DMS53 (cell line): ENCODE measurements around the gene COG1.

Source experiments
- DNase-seq: peaks from one replicate; lab custom pipeline; 2025; lab: John Stamatoyannopoulos, UW

Gene COG1

DNA sequence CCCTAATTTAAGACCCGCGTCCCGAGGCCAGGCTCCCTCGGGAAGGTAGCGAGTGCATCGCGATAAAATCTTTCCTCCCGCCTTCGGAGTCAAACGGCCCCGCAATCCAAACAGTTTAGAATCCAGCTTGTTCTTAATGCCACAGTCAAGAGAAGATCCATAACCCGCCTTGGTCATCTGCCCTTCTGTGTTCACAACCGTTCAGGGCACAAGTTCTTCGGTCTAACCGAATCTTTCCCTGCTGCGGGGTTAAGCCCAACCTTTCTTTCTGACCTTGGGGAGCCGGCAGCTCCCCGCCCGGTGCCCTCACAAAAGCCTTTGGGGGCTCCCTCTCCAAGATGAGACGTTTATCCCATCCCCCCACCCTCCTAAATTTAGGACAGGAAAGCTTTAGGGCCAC lies 38.5 kb downstream of the COG1 start:
- DNase-seq: peak; percentile 54

DNA sequence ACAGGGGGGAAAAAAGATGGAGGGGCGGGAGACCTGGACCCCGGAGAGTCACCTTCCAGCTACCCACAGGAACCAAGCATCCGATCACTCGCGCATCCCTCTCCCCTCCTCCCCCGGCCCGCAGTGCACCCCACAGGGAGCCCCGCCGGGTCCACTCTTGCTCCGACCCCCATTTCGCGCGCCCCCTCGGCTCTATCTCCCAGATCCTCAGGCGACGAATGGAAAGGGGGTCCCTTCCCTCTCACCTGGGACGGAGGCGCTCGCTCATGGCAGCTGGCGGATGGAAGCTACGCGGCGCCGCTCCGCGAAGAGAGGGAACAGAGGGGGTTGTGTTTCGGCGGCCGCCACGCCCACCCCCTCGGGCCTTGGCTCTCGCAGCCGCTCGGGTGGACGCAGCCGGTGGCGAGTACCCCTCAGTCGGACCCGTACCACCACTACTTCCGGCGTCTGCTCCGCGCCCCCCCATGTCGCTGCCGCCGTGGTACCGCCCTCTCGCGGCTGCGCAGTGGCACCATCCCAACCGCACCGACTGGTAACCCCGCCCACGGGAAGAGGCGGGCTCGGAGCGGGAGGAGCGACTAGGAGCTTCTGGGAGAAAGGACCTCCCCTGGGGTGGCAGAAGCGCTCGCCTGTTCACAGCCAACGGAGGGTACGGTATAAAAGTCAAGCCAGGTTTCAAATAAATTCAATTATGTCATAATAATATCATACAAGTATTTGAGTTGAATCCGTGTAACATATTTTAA lies 39.2 kb downstream of the COG1 start:
- DNase-seq: peak; percentile 97

DNA sequence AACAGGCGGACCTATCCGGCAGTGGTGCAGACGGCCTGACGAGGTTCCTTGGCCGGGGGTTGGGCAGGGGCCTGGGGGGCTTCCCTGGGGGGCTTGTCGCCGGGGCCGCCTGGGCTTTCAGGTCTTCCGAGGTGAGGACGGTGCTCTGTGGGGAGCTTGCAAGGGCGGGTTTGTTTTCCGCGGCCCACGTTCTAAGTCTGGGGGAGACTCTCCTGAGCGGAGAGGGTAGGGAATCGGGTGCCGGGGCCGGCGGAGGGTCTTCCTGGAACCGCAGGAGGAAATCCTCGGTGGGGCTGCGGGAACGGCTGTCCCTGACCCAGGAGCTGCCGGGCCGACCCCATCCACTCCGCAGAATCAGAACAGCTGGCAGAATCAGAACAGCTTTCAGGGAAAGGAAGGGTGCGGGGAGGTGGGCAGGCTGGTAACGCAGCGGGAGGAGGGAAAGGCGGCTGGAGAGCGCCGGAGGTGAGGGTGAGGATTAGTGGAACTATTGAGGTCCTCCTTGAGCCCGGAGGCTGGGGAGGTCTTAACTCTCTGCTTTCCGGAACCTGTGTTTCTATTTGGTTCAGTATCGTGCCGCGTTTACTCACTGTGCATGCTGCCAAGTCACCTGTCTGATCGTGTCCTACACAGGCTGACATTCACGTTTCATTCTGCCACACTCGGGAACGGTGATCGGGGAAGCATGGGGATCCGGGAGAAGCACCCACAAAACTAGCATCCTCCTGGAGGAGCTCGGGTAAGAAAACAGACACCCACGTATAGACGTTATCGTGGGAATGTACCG lies 39.9 kb downstream of the COG1 start:
- DNase-seq: peak; percentile 73

DNA sequence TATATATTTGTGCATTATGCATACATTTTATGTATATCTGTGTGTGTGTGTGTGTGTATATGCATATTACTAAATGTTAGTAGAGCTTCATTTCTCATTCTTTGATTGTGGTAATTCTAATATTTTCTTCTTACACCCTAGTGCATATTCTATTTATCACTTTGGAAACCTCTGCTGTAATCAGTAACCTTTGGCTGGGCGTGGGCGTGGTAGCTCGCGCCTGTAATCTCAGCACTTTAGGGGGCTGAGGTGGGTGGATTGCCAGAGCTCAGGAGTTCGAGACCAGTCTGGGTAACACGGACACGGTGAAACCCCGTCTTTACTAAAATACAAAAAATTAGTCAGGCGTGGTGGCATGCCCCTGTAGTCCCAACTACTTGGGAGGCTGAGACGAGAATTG lies 41.9 kb downstream of the COG1 start:
- DNase-seq: no peak

DNA sequence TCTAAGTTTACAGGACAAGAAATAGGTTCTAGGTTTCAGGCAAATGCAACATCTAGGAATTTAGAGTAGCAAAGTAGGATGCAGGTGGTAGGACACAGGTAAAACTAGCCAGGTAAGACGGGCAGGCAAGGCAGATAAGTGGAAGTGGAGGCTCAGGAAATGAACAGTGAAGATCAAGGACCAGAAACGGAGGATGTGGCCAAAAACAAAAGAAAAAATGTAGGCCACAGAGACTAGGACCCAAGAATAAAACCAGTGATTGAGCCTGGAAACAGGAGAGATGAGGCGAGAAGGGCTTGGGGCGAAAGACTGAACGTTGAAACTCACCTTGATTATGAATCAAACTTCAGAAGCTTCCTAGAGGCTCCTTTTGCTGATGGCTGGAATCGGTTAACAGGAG lies 44.9 kb downstream of the COG1 start:
- DNase-seq: no peak

DNA sequence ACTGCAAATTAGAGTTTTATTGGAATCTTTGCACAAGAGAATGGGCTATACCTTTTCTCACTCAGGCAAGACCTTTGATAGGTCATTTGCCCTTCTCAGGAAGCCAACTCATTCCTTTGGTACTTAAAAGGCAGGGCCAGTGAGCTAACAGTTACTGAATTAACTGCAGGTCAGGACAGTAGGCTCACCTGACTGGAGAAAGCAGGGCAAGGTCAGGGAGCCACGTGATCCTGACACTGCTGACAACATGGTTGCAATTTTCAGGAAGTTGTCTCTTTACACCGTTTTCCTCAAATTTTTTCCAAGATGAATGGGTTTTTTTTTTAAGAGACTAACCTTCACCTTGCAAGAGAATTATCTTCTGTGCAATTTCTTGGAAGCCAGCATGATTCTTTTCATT lies 47.7 kb downstream of the COG1 start:
- no peak for DNase-seq

DNA sequence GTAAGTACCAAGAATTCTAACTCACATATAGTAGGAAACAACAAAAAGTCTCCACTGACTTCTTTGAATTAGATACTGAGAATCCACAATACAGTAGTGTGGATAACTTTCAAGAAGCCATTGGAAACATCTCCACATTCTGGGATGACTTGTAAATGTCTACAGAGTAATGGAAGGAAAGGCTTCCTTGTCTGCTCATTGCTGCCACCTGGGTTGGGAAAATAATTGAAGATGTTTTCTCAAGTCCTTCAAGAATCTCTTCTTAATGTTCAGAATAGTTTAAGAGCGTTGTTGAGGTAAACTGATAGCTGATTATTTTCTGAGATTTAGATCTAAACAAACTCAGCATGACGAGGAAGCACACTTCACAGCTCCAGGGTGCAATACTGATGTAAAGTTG lies 54.9 kb downstream of the COG1 start:
- no peak for DNase-seq

DNA sequence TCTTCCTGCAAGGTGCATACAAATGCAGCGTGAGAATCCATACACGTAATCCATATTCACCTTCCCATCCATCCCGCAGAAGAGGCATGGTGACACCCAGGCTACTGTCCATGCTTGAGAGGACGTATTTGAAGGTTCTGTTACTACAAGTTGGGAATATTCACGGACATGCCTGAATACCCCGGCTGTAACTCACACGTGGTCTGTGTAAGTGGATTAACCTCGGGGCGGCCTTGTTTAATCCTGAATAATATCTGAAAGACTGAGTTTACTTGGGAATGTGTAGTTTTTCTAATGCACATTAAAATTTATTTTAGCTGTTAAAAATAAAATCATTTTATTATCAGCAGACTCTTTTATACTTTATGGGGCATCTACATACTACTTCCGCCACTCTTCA lies 55.7 kb downstream of the COG1 start:
- no peak for DNase-seq

DNA sequence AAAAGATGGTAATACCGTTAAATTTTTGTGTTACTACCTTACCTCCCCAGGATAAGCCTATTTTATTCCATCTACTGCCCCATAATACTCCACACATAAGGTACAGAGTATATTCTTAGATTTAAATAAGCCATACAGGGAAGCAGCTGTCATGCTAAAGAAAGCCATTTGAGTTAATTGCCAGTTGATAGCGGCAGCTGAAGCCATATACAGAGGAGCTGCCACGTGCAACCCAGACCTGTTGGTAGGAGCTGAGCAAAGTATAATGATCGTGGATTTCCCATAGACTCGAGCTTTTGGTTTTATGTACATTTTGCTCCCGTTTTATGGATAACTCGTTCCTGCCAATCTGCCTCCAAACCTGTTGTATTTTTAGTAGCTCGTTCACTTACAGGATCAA lies 56.8 kb downstream of the COG1 start:
- no peak for DNase-seq

DNA sequence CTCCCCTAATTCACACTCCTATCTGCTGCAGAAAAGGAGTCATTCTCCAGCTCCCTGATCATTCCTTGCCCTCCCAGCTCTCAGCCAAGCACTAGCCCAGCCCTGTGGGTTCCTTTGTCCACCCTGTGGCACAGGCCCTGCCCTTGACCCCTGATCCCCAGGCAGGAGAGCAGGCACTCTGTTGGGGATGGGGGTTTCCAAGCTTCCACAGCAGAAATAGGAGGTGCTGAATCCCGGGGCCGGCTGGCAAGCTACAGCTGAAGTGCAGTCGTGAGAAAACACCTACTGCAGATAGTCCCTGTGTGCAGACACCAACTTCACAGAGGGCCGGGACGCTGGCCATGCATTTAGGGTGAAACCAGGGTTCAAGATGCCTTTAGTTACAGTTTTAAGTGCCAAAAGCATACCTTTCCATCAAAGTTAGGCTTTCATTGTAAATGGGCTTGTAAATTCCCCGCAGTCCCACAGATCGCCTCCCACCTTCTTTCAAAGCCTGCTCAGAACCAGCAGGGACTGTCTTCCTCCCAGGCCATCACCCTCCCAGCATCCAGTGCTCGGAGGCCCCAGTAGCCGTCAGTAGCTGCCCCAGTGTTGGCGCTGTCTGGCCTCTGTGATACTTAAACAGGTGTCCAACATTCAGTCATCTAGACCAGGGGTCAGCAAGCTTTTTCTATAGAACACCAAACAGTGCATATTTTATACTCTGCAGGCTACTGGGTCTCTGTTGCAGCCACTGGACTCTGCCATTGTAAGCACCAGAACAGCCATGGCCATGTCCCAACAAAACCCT lies 58.2 kb downstream of the COG1 start:
- no peak for DNase-seq

DNA sequence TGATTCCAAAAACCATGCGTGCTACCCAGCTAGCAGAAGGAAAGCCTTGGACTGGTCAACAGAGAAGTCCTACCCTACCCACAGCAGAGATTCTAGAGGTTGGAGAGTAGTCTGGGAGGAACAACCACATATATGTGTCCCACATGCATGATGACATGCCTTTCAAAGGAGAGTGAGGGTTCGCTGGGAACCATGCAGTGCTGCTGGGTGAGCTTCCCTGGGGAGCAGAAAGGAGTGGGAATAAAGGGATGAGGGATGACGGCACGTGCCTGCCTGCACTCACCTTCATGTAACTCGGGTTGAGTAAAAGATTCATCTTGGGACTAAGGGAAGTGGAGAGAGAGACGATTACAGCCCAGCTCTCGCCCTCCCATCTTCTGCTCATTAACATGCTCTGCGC lies 59.0 kb downstream of the COG1 start:
- no peak for DNase-seq

DNA sequence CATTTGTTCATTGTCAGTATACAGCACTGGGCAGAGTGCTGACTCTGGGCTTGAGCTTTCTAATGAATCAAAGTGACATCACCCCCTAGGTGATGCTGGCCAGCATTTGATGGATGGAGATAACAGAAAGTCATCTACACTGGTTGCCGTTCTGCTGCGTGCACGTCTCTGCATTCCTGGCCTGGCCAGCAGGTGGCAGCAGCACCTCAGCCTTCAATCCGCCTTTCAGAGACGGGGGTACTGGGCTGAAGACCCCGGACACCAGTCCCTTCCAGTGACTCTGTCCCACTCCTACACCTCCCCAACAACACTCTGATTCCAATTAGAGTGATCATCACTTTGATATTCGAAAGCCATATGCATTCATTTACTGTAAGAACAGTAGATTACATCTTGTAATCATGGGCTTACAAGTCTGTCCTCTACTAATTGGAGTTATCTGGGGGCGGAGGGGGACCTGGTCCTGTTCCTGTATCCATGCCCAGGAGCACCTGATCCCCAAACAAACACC lies 62.9 kb downstream of the COG1 start:
- peak; percentile 82 for DNase-seq

DNA sequence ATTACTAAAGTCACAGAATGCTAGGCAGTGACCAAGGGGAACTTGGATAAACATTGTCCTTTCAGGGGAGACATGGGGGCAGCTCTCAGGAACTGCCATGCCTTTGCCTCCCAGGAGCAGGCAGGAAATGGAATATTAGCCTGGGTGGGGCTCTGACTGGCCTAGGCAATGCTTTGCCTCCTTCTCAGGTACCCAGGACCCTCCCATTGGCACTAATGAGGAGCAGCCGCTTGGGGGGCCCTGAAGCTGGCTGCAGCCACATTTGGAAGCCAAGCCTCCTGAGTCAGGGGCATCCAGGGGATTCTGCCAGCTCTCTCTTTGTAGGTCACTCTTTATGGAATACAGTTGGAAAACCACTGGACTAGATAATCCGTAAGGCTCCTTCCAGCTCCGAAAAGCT lies 63.4 kb downstream of the COG1 start:
- no peak for DNase-seq

DNA sequence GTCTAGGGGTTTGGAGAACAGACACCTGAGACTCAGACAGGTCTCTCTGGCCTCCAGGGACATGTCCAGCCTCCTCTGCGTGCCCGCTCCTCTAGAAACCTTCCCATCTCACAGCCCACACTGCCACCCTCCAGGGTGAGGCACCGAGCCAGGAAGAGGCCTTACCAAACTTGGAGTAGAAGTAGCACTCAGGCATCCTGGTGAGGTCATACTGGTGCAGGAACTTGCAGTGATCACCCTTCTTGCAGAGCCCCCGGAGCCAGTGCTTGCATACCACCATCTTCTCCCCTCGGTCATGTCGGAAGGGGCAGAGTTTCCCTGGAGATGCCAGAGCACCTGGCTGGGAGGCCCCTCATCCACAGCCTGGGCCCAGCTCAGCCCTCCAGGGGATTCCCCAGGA lies 64.7 kb downstream of the COG1 start:
- DNase-seq: no peak
